Neural crest cell (in vitro differentiated cells): ENCODE results near the gene PTPN20. TPM values are rescaled to one million over a fixed set of nuclear protein-coding genes. Genes with fewer than 3 reads are reported as not detected.

Experiments
- DNase-seq: peaks from one replicate; pipeline ENCODE4 v3.0.0; 2021; ENCODE audit warnings: low read depth, mixed read lengths, low spot score
- H3K27ac Mint-ChIP-seq: one replicate; pipeline ENCODE4 v1.8.0; 2021; ENCODE audit warnings: mild to moderate bottlenecking, mixed read lengths; ENCODE audit not compliant: unreplicated experiment
- H3K27me3 Mint-ChIP-seq: 2 replicates; pipeline ENCODE4 v1.8.0; 2021; ENCODE audit warnings: low read depth, mild to moderate bottlenecking, mixed read lengths
- H3K36me3 Mint-ChIP-seq: 2 replicates; pipeline ENCODE4 v1.8.0; 2021; ENCODE audit warnings: low read depth, mild to moderate bottlenecking, mixed read lengths
- H3K4me1 Mint-ChIP-seq: 2 replicates; pipeline ENCODE4 v1.8.0; 2021; ENCODE audit warnings: mixed read lengths
- H3K4me3 Mint-ChIP-seq: one replicate; pipeline ENCODE4 v1.8.0; 2021; ENCODE audit warnings: mild to moderate bottlenecking, mixed read lengths
- H3K9me3 Mint-ChIP-seq: 2 replicates; pipeline ENCODE4 v1.8.0; 2021; ENCODE audit warnings: mixed read lengths
- total RNA-seq: library from RNA; stranded (reverse); gene quantifications from 2 replicates; pipeline ENCODE4 v1.2.1, GENCODE V29; 2021
- TF ChIP-seq, protein P1 (sequence below): fragments of 200-600 bp; sonication (generic); conservative IDR thresholded peaks from 2 replicates; pipeline ENCODE4 v1.5.0; 2021; ENCODE audit warnings: antibody characterized with exemption, mild to moderate bottlenecking

Gene PTPN20
- total RNA-seq, 1 donor from 2014 or later, result not detected

DNA sequence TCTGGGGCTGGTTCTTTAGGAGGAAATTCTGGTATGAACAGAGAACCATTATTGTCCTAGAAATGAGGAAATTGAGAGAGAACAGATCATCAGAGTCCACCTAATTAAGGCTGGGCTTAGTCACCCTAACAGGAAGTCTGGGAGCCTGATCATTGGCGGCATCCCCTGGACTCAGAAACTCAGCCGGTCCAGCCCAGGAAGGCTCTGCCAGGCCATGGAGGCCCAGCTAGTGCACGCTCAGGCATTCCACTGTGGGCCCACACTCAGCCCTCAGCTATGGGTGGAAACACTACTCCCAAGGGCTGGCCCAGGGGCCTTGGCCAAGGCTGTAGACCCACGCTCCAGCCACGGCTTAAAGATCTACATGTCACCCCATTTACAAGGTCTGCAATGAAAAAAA lies 109.2 kb downstream of the PTPN20 start:
- no peaks in the 10 kb centered on the region for H3K36me3 Mint-ChIP-seq
- H3K4me1 Mint-ChIP-seq, result peaks cover 11% of the 10 kb centered on the region
- H3K27me3 Mint-ChIP-seq, result no peaks in the 10 kb centered on the region
- TF ChIP-seq, protein P1, sequence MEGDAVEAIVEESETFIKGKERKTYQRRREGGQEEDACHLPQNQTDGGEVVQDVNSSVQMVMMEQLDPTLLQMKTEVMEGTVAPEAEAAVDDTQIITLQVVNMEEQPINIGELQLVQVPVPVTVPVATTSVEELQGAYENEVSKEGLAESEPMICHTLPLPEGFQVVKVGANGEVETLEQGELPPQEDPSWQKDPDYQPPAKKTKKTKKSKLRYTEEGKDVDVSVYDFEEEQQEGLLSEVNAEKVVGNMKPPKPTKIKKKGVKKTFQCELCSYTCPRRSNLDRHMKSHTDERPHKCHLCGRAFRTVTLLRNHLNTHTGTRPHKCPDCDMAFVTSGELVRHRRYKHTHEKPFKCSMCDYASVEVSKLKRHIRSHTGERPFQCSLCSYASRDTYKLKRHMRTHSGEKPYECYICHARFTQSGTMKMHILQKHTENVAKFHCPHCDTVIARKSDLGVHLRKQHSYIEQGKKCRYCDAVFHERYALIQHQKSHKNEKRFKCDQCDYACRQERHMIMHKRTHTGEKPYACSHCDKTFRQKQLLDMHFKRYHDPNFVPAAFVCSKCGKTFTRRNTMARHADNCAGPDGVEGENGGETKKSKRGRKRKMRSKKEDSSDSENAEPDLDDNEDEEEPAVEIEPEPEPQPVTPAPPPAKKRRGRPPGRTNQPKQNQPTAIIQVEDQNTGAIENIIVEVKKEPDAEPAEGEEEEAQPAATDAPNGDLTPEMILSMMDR, result no peak
- no peak for DNase-seq
- no peak overlapping the region for H3K27ac Mint-ChIP-seq
- H3K4me3 Mint-ChIP-seq, result no peak overlapping the region
- H3K9me3 Mint-ChIP-seq, result no peaks in the 10 kb centered on the region

DNA sequence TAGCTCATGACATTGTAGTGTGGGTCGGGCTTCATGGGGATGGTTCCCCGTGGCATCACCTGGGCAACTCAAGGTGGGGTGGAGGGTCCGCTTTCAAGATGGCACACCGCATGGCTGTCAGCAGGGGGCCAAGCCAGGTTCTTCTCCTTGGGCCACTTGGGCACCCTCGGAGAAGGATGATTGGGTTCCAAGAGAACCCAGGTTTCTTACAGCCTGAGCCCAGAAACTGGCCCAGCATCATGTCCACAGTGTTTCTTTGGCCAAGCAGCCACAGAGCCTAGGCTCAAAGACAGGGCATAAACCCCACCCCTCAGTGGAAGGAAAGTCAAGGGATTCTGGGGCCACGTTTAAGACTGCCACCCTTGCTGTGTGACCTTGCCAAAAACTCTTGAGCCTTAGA lies 110.6 kb downstream of the PTPN20 start:
- H3K9me3 Mint-ChIP-seq, result no peaks in the 10 kb centered on the region

DNA sequence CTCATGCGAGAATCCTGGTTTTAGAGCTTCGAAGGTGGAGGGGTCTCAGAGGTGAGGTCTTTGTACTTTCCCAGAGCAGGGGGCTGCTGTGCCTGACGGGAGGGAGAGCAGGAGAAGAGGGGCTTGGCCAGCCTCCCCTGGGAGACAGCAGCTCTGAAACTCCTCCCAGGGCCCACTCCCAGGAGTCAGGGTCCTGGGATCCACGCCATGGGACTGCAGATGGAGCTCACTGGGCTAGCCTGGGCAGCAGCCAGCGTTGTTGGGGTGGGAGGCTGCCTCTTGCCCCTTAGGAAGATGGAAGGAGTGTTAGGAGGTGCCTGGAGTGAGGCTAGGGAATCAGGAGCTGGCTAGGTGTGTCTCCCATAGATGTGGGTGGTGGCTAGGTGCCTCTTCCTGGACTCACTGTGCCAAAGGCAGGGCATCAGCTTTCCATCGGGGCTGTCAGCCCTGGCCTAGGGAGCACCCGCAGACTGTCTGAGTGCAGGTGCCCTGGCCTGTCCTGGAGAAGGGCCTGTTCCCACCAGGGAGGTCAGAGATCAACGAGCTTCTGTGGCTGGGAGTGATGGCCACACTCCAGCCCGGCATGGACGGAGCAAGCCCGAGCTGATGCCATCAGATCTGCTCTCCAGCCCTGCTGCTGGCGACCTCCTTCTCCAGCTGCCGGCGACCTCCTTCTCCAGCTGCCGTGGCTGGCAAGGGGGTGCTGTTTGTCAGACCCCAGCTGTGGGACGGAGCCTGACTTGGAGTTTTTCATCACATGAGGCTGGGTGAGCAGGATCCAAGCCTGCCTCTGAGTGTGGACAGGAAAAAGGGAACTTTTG lies 111.3 kb downstream of the PTPN20 start:
- Mint-ChIP-seq H3K36me3 (no peaks in the 10 kb centered on the region), H3K4me1 (peaks cover 11% of the 10 kb centered on the region), H3K27me3 (no peaks in the 10 kb centered on the region), H3K9me3 (no peaks in the 10 kb centered on the region), H3K27ac (peak overlapping the region; percentile 44), H3K4me3 (no peak overlapping the region)
- no peak for DNase-seq
- TF ChIP-seq, protein P1, result no peak

More for the DNA sequence above, 110.6 kb downstream of the PTPN20 start:
- Mint-ChIP-seq H3K27me3 (no peaks in the 10 kb centered on the region), H3K36me3 (no peaks in the 10 kb centered on the region), H3K4me1 (peaks cover 11% of the 10 kb centered on the region), H3K27ac (peak overlapping the region; percentile 44), H3K4me3 (no peak overlapping the region)
- TF ChIP-seq, protein P1, result no peak
- DNase-seq, result no peak

- TF ChIP-seq, protein P1, result no peak
- no peak for DNase-seq
- H3K4me1 Mint-ChIP-seq, result peaks cover 11% of the 10 kb centered on the region
- H3K4me3 Mint-ChIP-seq, result no peak overlapping the region
- no peaks in the 10 kb centered on the region for H3K9me3 Mint-ChIP-seq
- no peaks in the 10 kb centered on the region for H3K36me3 Mint-ChIP-seq
- H3K27me3 Mint-ChIP-seq, result no peaks in the 10 kb centered on the region
- no peak overlapping the region for H3K27ac Mint-ChIP-seq
Measured at GRCh38 chr10:47023237-47024045, 112.2 kb downstream of the PTPN20 start.

DNA sequence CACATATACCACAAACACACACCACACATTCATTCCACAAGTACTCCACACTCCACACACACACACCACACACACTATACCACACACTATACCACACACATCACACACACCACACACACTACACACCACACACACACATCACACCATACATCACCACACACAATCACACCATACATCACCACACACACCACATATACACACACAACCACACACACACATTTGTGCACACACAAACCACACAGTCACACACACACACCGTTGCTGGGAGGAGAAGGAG lies 112.8 kb downstream of the PTPN20 start:
- H3K27ac Mint-ChIP-seq, result no peak overlapping the region
- TF ChIP-seq, protein P1, result no peak
- peaks cover 11% of the 10 kb centered on the region for H3K4me1 Mint-ChIP-seq
- no peak overlapping the region for H3K4me3 Mint-ChIP-seq
- no peak for DNase-seq
- H3K9me3 Mint-ChIP-seq, result no peaks in the 10 kb centered on the region
- no peaks in the 10 kb centered on the region for H3K27me3 Mint-ChIP-seq
- no peaks in the 10 kb centered on the region for H3K36me3 Mint-ChIP-seq
